LNCaP clone FGC (cell line): ENCODE measurements around the gene TTC9.

Source experiments
- DNase-seq: peaks from one replicate; pipeline ENCODE4 v3.0.0-alpha.2; 2011; ENCODE audit warnings: low read depth
- H3K4me3 ChIP-seq: 2 replicates; pipeline ENCODE4 v1.5.1; 2011; ENCODE audit warnings: mild to moderate bottlenecking, low read depth, low read length, control low read depth
- TF ChIP-seq, protein P1 (sequence below): IDR thresholded peaks from 2 replicates; pipeline ENCODE4 v1.5.1; 2012; ENCODE audit warnings: mild to moderate bottlenecking; ENCODE audit not compliant: control insufficient read depth, insufficient read depth; ENCODE audit errors: extremely low read depth

Gene TTC9

DNA sequence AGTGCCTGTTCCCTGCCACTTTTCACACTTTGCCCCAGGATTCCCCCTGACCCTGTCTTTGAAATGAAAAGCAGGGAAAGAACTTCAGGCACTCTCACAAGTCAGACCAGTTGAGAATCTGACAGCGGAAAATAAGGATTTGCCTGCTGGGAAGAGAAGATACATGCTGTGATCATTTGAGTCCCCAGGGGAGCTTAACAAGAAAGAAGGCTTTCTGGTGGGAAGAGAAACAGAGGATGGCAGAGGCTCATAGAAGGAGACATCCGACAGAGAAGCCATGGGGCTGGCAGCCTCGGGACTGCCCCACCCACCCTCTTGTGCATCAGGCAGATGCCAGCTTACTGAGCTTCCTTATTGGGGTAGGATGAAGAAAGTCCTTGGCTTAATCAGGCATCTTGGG is 11.9 kb downstream of the TTC9 start:
- no peak overlapping the region for H3K4me3 ChIP-seq
- DNase-seq = no peak
- TF ChIP-seq, protein P1, sequence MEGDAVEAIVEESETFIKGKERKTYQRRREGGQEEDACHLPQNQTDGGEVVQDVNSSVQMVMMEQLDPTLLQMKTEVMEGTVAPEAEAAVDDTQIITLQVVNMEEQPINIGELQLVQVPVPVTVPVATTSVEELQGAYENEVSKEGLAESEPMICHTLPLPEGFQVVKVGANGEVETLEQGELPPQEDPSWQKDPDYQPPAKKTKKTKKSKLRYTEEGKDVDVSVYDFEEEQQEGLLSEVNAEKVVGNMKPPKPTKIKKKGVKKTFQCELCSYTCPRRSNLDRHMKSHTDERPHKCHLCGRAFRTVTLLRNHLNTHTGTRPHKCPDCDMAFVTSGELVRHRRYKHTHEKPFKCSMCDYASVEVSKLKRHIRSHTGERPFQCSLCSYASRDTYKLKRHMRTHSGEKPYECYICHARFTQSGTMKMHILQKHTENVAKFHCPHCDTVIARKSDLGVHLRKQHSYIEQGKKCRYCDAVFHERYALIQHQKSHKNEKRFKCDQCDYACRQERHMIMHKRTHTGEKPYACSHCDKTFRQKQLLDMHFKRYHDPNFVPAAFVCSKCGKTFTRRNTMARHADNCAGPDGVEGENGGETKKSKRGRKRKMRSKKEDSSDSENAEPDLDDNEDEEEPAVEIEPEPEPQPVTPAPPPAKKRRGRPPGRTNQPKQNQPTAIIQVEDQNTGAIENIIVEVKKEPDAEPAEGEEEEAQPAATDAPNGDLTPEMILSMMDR = no peak

DNA sequence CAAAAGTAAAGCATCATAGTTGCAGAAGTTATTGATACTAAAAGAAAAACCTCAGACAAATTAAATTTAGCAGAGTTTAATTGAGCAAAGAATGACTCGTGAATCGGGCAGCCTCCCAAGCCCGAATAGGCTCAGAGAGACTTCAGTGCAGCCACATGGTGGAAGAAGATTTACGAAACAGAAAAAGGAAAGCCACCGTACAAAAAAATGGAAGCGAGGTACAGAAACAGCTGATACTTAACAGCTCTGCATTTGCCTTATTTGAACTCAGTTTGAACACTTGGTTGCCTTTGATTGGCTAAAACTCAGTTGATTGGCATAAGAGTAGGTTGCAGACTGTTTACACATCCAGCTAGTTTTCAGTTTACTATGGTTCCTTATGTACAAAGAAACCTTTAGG is 12.9 kb downstream of the TTC9 start:
- no peak overlapping the region for H3K4me3 ChIP-seq
- DNase-seq = no peak
- TF ChIP-seq, protein P1 = no peak

DNA sequence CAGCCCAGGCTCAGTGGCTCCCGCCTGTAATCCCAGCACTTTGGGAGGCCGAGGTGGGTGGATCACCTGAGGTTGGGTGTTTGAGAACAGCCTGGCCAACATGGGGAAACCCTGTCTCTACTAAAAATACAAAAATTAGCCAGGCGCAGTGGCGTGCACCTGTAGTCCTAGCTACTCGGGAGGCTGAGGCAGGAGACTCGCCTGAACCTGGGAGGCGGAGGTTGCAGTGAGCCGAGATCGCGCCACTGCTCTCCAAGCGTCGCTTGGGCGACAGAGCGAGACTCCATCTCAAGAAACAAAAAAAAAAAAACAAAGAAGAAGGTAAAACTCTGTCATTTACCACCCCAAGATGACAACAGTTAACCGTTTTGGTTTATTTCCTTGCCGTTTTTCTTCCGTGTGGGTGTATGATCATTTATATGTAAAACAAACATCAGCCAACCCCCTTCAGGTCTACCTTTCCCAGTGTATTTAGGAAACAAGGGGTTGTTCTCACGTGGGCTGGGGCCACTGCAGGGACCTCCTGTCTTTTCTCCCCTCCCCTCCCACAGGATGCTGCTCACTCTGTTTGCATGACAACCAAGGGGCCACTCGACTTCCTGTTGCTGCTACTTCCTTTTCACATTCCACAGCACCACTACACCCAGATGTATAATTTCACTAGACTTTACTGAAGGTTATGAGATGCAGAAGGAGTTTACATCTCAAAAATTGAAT is 13.6 kb downstream of the TTC9 start:
- no peak for DNase-seq
- TF ChIP-seq, protein P1 = no peak
- no peak overlapping the region for H3K4me3 ChIP-seq

DNA sequence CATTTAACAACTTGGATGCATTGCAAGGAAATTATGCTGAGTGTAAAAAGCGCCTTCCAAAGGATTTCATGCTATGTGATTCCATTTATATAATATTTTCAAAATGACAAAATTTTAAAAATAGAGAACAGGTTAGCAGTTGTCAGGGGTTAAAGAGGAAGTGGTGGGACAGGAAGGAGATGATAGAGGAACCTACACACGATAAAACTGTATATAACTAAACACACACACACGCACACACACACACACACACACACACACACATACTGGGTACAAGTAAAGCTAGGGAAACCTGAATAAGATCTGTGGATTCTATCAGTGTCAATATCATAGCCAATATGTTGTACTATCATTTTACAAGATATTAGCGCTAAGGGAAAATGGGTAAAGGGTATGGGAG is 17.2 kb downstream of the TTC9 start:
- no peak for DNase-seq
- TF ChIP-seq, protein P1 = no peak
- H3K4me3 ChIP-seq = no peak overlapping the region

DNA sequence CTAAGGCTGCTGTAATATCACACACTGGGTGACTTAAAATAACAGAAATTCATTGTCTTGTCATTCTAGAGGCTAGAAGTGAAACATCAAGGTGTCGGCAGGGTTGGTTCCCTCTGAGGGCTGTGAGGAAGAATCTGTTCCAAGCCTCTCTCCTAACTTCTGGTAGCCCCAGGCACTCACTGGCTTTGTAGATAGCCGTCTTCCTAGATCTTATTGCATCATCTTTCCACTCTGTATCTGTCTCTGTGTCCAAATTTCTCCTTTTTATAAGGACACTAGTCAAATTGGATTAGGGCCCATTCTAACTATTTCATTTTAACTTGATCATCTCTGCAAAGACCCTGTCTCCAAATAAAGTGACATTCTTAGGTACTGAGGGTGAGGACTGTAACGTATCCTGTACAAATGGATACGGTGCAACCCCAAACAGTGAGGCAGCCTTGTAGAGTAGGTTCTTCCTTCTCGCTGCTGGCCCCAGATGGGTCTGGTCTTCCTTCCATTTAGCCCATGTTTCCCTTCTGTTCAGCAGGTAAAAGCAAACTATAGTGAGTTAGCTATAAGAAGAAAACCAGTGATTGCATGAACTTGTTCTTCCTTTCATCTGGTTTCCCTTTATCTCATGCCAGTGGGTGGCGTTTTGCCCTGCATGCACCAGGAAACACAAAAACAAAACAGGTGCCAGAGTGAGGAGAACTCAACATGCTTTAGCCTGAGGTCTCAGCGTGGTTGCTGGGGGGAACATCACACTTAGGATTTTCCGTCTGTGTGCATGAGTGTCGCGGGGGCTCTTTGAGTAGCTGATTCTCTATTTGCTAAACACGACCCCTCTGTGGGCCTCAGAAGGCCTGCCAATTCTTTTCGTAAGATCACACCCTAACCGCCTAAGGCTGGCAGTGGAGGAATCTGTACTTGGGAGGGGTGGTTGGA is 19.5 kb downstream of the TTC9 start:
- TF ChIP-seq, protein P1 = peak; percentile 20; the same call in 1 of the 2 replicates
- H3K4me3 ChIP-seq = no peak overlapping the region
- no peak for DNase-seq

DNA sequence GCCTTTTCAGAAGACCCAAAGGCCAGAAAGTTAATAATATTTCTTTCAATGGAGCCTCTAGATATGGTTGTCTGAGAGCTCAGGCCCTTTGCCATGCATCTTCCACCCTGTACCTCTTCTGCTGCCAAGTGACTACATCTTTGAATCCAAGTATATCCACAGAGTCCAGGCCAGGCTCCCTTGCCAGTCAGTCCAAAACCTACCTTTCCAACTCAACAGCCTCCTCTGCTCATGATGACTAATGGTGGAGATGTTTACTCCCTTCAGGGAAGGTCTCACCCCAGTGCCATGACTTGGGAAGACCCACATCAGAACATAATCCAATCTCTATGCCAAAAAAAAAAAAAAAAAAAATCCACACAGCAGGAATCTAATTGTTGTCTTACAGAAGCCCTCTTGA is 20.4 kb downstream of the TTC9 start:
- DNase-seq = no peak
- no peak overlapping the region for H3K4me3 ChIP-seq
- TF ChIP-seq, protein P1 = no peak
